Epithelial cell of umbilical artery (primary cell): ENCODE results near the gene TMEM135. TPM values are rescaled to one million over a fixed set of nuclear protein-coding genes. Genes with fewer than 3 reads are reported as not detected.

Experiments
- total RNA-seq: library from RNA; depleted of rRNA; stranded (reverse); fragments of >200 nt; gene quantifications from 2 replicates; pipeline ENCODE4 v1.2.3, GENCODE V29; 2014

The TMEM135 gene
- total RNA-seq = 22.4 and 27.5 TPM in 2 replicates

DNA sequence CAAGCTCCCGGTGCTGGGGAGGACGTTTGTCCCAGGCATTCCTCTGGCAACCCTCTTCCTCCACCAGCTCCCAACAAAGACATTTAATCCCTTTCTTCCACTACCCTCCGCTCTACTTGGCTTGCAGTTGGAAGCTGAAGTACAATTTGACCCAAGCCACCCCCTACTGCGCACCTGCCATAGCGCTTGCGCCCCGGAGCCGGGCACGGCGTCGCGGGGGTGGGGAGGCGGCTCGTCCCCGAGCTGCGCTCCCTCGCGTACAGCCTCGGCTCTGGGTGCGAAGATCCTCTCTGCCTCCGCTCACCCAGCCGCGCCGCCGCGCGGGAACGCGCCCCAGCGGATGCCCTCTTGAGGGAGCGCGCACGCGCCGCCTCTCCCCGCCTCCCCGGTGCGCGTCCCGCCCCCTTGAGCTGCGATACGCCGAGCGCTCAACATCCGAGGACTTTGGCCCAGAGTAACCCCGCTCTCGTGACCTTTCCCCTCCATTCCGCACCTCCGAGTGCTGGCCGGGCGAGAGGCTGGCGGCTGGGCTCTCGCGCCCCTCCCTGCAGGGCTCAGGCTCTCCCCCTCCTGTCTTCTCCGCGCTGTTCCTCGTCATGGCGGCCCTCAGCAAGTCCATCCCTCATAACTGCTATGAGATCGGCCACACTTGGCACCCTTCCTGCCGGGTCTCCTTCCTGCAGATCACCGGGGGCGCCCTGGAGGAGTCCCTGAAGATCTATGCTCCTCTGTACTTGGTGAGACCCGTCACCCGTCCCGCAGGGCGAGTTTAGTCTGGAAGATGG lies at the start of gene TMEM135:
TSS of gene TMEM135 (plus strand) at position 485 of the 785 bp plus-strand sequence. CDS start at position 597, 112 bp downstream.

Other genes with a start within 250 kb of the TMEM135 start
- 358 and 490 TPM in 2 replicates for gene PRSS23, start 237.4 kb upstream of the TMEM135 start, total RNA-seq
- gene FZD4, start 82.5 kb upstream of the TMEM135 start, total RNA-seq = 138 and 157 TPM in 2 replicates